Measurements from ENCODE around the gene LEKR1. TPM values are rescaled to one million over a fixed set of nuclear protein-coding genes. Genes with fewer than 3 reads are reported as not detected.
A peak's percentile ranks its signal among the peaks of the same experiment; 100 is the strongest.

Gene LEKR1
- total and polyA plus RNA-seq, 9 of the 15 experiments (the other 6 are each of a cell fraction or from before 2014, with no cell fraction given), result 0.76 to 1.8 (median 1.2) TPM

DNA sequence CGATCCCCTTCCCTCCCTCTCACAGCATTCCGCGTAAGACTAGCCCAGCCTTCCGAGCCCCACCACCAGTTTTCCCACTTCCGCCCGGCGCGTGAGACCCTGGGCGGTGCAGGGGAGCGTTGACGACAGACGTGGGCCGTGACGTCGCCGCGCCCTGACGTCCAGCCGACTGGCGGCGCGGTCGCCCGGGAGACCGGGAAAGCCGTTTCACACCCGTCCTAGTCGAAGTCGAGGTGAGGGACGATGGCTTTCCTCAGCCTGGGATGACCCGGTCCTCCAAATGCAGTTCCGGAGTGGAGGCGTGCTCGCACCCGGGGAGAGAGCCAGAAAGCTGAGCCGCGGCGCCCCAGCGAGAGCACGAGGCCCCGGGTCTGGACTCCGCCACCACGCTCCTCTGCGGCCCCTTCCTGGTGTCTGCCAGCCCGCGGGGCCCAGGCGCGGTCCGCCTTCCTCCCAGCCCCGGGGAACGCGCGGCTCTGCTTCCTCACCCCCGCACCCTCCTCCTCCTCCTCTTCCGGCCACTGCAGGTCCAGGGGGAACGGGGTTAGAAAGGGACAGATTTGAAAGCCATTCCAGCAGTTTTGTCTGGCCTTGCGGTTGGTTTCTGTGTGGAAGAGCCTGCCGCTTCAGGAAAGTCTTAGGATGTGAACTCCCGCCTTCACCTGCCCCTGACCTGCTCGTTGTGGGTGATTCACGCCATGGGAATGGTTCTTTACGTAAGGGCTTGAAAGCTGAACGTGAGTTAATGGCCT is at the start of gene LEKR1 (continued):
- TF ChIP-seq CHD4 (IDR thresholded peaks at IDR 0.05; ENCODE audit: insufficient read depth, insufficient replicate concordance, low read depth, low read length, poor library complexity, severe bottlenecking) (no peak), YY1 (IDR thresholded peaks at IDR 0.05; ENCODE audit: borderline replicate concordance in 1 of 3, control insufficient read depth in 1 of 3, extremely low read depth in 1 of 3, insufficient read depth in 3 of 3, insufficient read length in 1 of 3, insufficient replicate concordance in 2 of 3, low read depth in 1 of 3, low read length in 2 of 3) (peak in 2 of 3 experiments; percentile 9 to 44), RCOR1 (IDR thresholded peaks at IDR 0.05; ENCODE audit: borderline replicate concordance in 1 of 2, low read depth in 2 of 2, low read length in 2 of 2) (peak in 1 of 2 experiments; percentile 5; a peak in 1 of 4 replicates), CBFA2T3 (IDR thresholded peaks at IDR 0.05) (no peak), NEUROD1 (IDR thresholded peaks at IDR 0.05; ENCODE audit: borderline replicate concordance, low read depth, low read length, partially characterized antibody) (peak; percentile 35), DDX20 (tag; IDR thresholded peaks at IDR 0.05; ENCODE audit: low read depth) (no peak), MYC (IDR thresholded peaks at IDR 0.05; ENCODE audit: low read depth, low read length) (peak; percentile 67), MYC (CRISPR knock-in tag; IDR thresholded peaks at IDR 0.05; ENCODE audit: borderline replicate concordance, low read depth) (no peak), TAF7 (tag; IDR thresholded peaks at IDR 0.05) (peak; percentile 60; the same call in 1 of the 2 replicates), POLR3A (IDR thresholded peaks at IDR 0.05; ENCODE audit: borderline replicate concordance, extremely low read depth, insufficient read depth, insufficient read length) (no peak), NONO (IDR thresholded peaks at IDR 0.05; ENCODE audit: low read depth in 2 of 2, low read length in 1 of 2) (peak in 1 of 2 experiments; percentile 46; a peak in 2 of 4 replicates), GABPA (tag; conservative IDR thresholded peaks at IDR 0.05; ENCODE audit: low read depth) (peak; percentile 82), NCOA2 (IDR thresholded peaks at IDR 0.05; ENCODE audit: partially characterized antibody in 2 of 2) (no peak), BRD9 (IDR thresholded peaks at IDR 0.05; ENCODE audit: low read depth, partially characterized antibody) (peak; percentile 56), HOXB6 (CRISPR knock-in tag; IDR thresholded peaks at IDR 0.05; ENCODE audit: borderline replicate concordance) (no peak)
- TF ChIP-seq, protein P1, sequence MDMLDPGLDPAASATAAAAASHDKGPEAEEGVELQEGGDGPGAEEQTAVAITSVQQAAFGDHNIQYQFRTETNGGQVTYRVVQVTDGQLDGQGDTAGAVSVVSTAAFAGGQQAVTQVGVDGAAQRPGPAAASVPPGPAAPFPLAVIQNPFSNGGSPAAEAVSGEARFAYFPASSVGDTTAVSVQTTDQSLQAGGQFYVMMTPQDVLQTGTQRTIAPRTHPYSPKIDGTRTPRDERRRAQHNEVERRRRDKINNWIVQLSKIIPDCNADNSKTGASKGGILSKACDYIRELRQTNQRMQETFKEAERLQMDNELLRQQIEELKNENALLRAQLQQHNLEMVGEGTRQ (CRISPR knock-in tag; IDR thresholded peaks at IDR 0.05), result no peak
- TF ChIP-seq, protein P2, sequence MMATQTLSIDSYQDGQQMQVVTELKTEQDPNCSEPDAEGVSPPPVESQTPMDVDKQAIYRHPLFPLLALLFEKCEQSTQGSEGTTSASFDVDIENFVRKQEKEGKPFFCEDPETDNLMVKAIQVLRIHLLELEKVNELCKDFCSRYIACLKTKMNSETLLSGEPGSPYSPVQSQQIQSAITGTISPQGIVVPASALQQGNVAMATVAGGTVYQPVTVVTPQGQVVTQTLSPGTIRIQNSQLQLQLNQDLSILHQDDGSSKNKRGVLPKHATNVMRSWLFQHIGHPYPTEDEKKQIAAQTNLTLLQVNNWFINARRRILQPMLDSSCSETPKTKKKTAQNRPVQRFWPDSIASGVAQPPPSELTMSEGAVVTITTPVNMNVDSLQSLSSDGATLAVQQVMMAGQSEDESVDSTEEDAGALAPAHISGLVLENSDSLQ (IDR thresholded peaks at IDR 0.05), result peak; percentile 79
- TF ChIP-seq, protein P3, sequence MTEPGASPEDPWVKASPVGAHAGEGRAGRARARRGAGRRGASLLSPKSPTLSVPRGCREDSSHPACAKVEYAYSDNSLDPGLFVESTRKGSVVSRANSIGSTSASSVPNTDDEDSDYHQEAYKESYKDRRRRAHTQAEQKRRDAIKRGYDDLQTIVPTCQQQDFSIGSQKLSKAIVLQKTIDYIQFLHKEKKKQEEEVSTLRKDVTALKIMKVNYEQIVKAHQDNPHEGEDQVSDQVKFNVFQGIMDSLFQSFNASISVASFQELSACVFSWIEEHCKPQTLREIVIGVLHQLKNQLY (CRISPR knock-in tag; conservative IDR thresholded peaks at IDR 0.05), result 0 out of 4 replicates have a peak, but pooled peaks of 1 of the 2 experiments have one; percentile 55

Data from K562 (cell line).